K562 (cell line): ENCODE results near the gene ADAMTS2.

Source experiments
- CBX3 ChIP-seq, 2 experiments: IDR thresholded peaks; 1 replicate in 1 of 2; 2 replicates in 1 of 2; pipeline ENCODE4 v1.6.1; 2012; ENCODE audit warnings: inconsistent platforms in 2 of 2, low read length in 2 of 2, borderline replicate concordance in 1 of 2, control low read depth in 1 of 2
- CREB1 ChIP-seq, 2 experiments: sonication (generic) in 1 of 2; formaldehyde crosslinking in 1 of 2; IDR thresholded peaks; 2 replicates each; pipeline versions ENCODE4 v1.6.1 to v1.8.0; 2012 to 2022; ENCODE audit warnings: inconsistent platforms in 1 of 2, mild to moderate bottlenecking in 1 of 2, missing genetic modification reagents in 1 of 2, moderate library complexity in 1 of 2
- E2F8 ChIP-seq: fragments of 450-650 bp; IDR thresholded peaks from 2 replicates; pipeline ENCODE4 v1.7.1; 2018; ENCODE audit warnings: mild to moderate bottlenecking, low read depth; ENCODE audit not compliant: partially characterized antibody
- ELF1 ChIP-seq: fragments of 200-800 bp; sonication (Bioruptor generic); IDR thresholded peaks from 2 replicates; pipeline ENCODE4 v1.6.1; 2016; ENCODE audit warnings: missing genetic modification characterization, missing compliant biosample characterization
- FOXJ3 ChIP-seq: sonication (generic); formaldehyde crosslinking; IDR thresholded peaks from 2 replicates; pipeline ENCODE4 v1.4.0; 2020; ENCODE audit warnings: mild to moderate bottlenecking, missing genetic modification reagents
- GTF2B ChIP-seq: IDR thresholded peaks from 2 replicates; pipeline ENCODE4 v1.6.1; 2011; ENCODE audit not compliant: insufficient read length; ENCODE audit errors: extremely low read depth
- NFE2L1 ChIP-seq: fragments of 450-650 bp; IDR thresholded peaks from 2 replicates; pipeline ENCODE4 v1.6.1; 2016; ENCODE audit warnings: missing genetic modification characterization, low read depth, mild to moderate bottlenecking, missing compliant biosample characterization, moderate library complexity, borderline replicate concordance
- PYGO2 ChIP-seq: fragments of 450-650 bp; IDR thresholded peaks from 2 replicates; pipeline ENCODE4 v1.6.1; 2016; ENCODE audit warnings: mild to moderate bottlenecking, missing genetic modification characterization, moderate library complexity, missing compliant biosample characterization
- SAFB2 ChIP-seq: fragments of 200-400 bp; formaldehyde crosslinking; IDR thresholded peaks from 2 replicates; pipeline ENCODE4 v1.6.1; 2018; ENCODE audit warnings: borderline replicate concordance, low read length, low read depth, moderate library complexity; ENCODE audit not compliant: severe bottlenecking
- ZFP1 ChIP-seq: fragments of 450-650 bp; formaldehyde crosslinking; IDR thresholded peaks from 2 replicates; pipeline ENCODE4 v1.4.0; 2020; ENCODE audit warnings: mild to moderate bottlenecking, mixed read lengths
- ZNF274 ChIP-seq: IDR thresholded peaks from 2 replicates; pipeline ENCODE4 v1.6.1; 2011; ENCODE audit warnings: low read depth, mild to moderate bottlenecking, low read length, moderate library complexity, borderline replicate concordance
- ZNF3 ChIP-seq: fragments of 250-450 bp; sonication (Bioruptor Pico); IDR thresholded peaks from 2 replicates; pipeline ENCODE4 v1.5.0; 2021; ENCODE audit warnings: mild to moderate bottlenecking, moderate library complexity
- TF ChIP-seq, protein P1 (sequence below), 3 experiments: IDR thresholded peaks in 2 of 3; conservative IDR thresholded peaks in 1 of 3; 2 replicates each; pipeline ENCODE4 v1.5.1; 2011 to 2012; ENCODE audit warnings: low read length in 3 of 3, mild to moderate bottlenecking in 3 of 3, control low read depth in 2 of 3, improper control_type of control experiment in 1 of 3, inconsistent platforms in 1 of 3, low read depth in 1 of 3, mixed read lengths in 1 of 3, moderate library complexity in 1 of 3; ENCODE audit not compliant: insufficient read depth in 2 of 3

DNA sequence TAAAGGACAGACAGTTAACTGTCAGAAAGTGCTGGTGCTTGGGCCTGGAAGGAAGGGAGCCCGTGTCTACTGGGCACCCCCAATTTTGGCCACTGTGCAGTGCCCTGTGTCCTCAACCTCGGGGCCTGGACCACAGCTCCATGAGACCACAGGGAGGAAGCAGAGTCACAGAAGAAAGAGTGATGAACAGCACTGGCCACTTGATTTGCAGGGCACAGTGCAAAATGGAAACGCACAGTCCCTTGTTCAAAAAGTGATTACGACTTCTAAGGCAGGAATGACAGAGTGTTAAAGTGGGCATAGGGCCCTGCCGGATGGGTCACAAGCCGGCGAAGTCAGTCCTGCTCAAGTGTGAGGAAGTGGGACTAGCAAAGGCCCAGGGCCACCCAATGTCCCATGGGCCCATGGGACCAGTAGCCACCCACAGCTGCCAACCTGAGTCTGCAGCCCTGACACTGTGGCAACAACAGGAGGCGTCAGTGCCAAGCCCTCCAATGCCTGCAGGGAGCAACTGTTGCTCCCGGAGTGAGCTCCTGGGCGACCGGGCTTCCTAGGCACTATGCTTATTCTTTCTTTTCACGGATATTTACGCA is 85.4 kb downstream of the ADAMTS2 start:
- TF ChIP-seq, protein P1, sequence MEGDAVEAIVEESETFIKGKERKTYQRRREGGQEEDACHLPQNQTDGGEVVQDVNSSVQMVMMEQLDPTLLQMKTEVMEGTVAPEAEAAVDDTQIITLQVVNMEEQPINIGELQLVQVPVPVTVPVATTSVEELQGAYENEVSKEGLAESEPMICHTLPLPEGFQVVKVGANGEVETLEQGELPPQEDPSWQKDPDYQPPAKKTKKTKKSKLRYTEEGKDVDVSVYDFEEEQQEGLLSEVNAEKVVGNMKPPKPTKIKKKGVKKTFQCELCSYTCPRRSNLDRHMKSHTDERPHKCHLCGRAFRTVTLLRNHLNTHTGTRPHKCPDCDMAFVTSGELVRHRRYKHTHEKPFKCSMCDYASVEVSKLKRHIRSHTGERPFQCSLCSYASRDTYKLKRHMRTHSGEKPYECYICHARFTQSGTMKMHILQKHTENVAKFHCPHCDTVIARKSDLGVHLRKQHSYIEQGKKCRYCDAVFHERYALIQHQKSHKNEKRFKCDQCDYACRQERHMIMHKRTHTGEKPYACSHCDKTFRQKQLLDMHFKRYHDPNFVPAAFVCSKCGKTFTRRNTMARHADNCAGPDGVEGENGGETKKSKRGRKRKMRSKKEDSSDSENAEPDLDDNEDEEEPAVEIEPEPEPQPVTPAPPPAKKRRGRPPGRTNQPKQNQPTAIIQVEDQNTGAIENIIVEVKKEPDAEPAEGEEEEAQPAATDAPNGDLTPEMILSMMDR (IDR thresholded peaks at IDR 0.05 in 2 of 3, conservative IDR thresholded peaks at IDR 0.05 in 1 of 3; ENCODE audit: insufficient read depth in 2 of 3, low read depth in 1 of 3, low read length in 3 of 3): no peak
- TF ChIP-seq CBX3 (IDR thresholded peaks at IDR 0.05; ENCODE audit: borderline replicate concordance in 1 of 2, low read length in 2 of 2) (no peak), GTF2B (no peak), E2F8 (no peak), ZNF3 (CRISPR knock-in tag) (no peak), PYGO2 (tag) (no peak), NFE2L1 (tag) (no peak), FOXJ3 (CRISPR knock-in tag) (no peak), ZNF274 (no peak), CREB1 (IDR thresholded peaks at IDR 0.05) (no peak), CREB1 (CRISPR knock-in tag; IDR thresholded peaks at IDR 0.05) (no peak), ELF1 (tag) (no peak), SAFB2 (no peak), ZFP1 (CRISPR knock-in tag) (no peak)
